SU-DHL-6 (cell line): ENCODE results near the gene WNT7A.

Experiments used
- H2AFZ ChIP-seq: fragments of 200-600 bp; sonication (generic); 2 replicates; pipeline ENCODE4 v1.6.1; 2014; ENCODE audit warnings: low read depth, mild to moderate bottlenecking, moderate library complexity, mixed read lengths, antibody characterized with exemption, low read length; ENCODE audit not compliant: severe bottlenecking
- H3F3A ChIP-seq: fragments of 200-600 bp; shearing (Covaris generic); 2 replicates; pipeline ENCODE4 v1.6.0; 2016; ENCODE audit warnings: antibody characterized with exemption, mild to moderate bottlenecking; ENCODE audit not compliant: insufficient read depth
- H3K27ac ChIP-seq: fragments of 200-600 bp; sonication (generic); 2 replicates; pipeline ENCODE4 v1.5.1; 2016; ENCODE audit warnings: low read depth, mild to moderate bottlenecking, low read length, moderate library complexity, mixed read lengths
- H3K27me3 ChIP-seq: fragments of 200-600 bp; sonication (generic), shearing (Covaris generic); 2 replicates; pipeline ENCODE4 v1.6.0; 2014; ENCODE audit warnings: mild to moderate bottlenecking, low read length
- H3K36me3 ChIP-seq: fragments of 200-600 bp; sonication (generic); 2 replicates; pipeline ENCODE4 v1.6.1; 2014; ENCODE audit warnings: mild to moderate bottlenecking, low read length, mixed read lengths
- H3K4me2 ChIP-seq: fragments of 300-600, 200-600 bp; shearing (Covaris generic), sonication (generic); 2 replicates; pipeline ENCODE4 v1.6.0; 2014; ENCODE audit warnings: low read length, low read depth, mild to moderate bottlenecking; ENCODE audit not compliant: poor library complexity, severe bottlenecking
- H3K4me3 ChIP-seq: fragments of 200-600 bp; sonication (generic); 2 replicates; pipeline ENCODE4 v1.5.1; 2014; ENCODE audit warnings: antibody characterized with exemption, low read length, mild to moderate bottlenecking, mixed read lengths; ENCODE audit not compliant: insufficient read depth, poor library complexity, severe bottlenecking
- H3K79me2 ChIP-seq: fragments of 200-600 bp; sonication (generic); 2 replicates; pipeline ENCODE4 v1.6.1; 2014; ENCODE audit warnings: mild to moderate bottlenecking, low read length, moderate library complexity; ENCODE audit not compliant: insufficient read depth
- H3K9ac ChIP-seq: fragments of 200-600 bp; sonication (generic); 2 replicates; pipeline ENCODE4 v1.7.0; 2014; ENCODE audit warnings: mild to moderate bottlenecking, low read length
- H3K9me2 ChIP-seq: fragments of 200-600 bp; sonication (generic); replicated peaks from 2 replicates; pipeline ENCODE4 v1.6.1; 2014; ENCODE audit warnings: low read length; ENCODE audit not compliant: insufficient read depth
- H3K9me3 ChIP-seq: fragments of 200-600 bp; sonication (generic); 2 replicates; pipeline ENCODE4 v1.6.1; 2014; ENCODE audit warnings: low read length, mixed read lengths; ENCODE audit not compliant: insufficient read depth
- H4K20me1 ChIP-seq: fragments of 200-600 bp; sonication (generic); 2 replicates; pipeline ENCODE4 v1.6.1; 2014; ENCODE audit warnings: low read depth, mild to moderate bottlenecking, antibody characterized with exemption, low read length, moderate library complexity, mixed read lengths
- CTCF ChIP-seq: fragments of 200-600 bp; sonication (generic); IDR thresholded peaks from one replicate; pipeline ENCODE4 v1.5.1; 2017; ENCODE audit warnings: antibody characterized with exemption, mild to moderate bottlenecking, low read length, moderate library complexity; ENCODE audit not compliant: insufficient read depth, poor library complexity, severe bottlenecking
- EZH2phosphoT487 ChIP-seq: fragments of 200-600 bp; sonication (generic), shearing (Covaris generic); conservative IDR thresholded peaks from 2 replicates; pipeline ENCODE4 v1.6.1; 2018; ENCODE audit warnings: mild to moderate bottlenecking, antibody characterized with exemption, low read length, moderate library complexity, mixed read lengths

WNT7A gene

DNA sequence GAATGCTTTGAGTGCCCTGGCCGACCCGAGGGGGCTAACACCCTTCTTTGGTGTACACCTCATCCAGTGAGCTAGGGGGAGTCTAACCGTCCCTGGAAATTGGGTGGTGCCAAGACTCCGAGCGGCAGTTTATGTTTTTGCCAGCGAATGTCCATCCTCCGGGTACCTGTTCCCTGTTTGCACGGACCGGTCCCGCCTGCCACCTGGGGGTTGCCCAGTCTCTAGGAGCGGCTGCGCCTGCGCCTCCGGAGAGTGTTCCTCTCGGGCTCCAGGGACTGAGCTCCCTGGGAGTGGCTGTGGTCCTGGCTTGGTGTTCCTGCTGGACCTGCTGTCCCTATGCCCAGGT, 913 bp upstream of the WNT7A start:
- no peaks in the 10 kb centered on the region for H3F3A ChIP-seq
- no peak overlapping the region for H3K4me3 ChIP-seq
- H3K9me2 ChIP-seq, result no peaks in the 10 kb centered on the region
- no peak overlapping the region for H2AFZ ChIP-seq
- H3K27ac ChIP-seq, result no peak overlapping the region
- H3K9me3 ChIP-seq, result no peaks in the 10 kb centered on the region
- no peaks in the 10 kb centered on the region for H4K20me1 ChIP-seq
- no peaks in the 10 kb centered on the region for H3K36me3 ChIP-seq
- H3K9ac ChIP-seq, result no peak overlapping the region
- TF ChIP-seq CTCF (no peak), EZH2phosphoT487 (no peak)
- no peaks in the 10 kb centered on the region for H3K27me3 ChIP-seq
- no peaks in the 10 kb centered on the region for H3K79me2 ChIP-seq
- H3K4me2 ChIP-seq, result no peak overlapping the region

DNA sequence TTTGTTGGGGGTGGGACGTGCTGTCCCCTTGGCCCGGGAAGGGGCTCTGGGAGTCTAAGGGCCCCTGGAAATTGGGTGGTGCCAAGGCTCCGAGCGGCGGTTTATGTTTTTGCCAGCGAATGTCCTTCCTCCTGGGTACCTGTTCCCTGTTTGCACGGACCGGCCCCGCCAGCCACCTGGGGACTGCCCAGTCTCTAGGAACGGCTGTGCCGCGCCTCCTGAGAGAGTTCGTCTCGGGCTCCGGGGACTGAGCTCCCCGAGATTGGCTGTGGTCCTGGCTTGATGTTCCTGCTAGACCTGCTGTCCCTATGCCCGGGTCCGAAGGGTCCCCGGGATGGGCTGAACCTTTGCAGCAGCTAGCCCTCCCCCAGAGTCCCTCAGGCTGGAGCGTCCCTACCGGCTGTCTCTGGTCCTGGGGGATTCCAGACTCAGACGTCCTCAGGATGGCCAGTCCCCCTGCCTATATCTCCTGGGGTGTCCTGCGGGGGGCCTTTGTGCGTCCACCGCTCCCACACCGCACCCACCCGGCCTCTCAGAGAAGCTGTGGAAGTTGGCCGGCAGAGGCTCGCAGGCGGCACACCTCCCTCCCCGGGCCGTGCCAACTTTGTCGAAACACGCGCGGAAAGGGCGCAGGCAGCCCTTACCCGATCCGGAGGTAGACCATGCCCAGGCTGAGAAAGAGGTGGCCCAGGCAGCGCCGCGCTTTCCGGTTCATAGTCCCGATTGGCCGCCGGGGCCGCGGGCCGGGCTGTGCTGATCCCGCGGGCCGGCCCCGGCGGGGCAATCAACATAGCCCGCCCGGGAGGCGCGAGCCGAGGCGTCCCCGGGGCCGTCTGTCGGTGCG, 547 bp downstream of the WNT7A start:
- no peaks in the 10 kb centered on the region for H3K79me2 ChIP-seq
- no peaks in the 10 kb centered on the region for H4K20me1 ChIP-seq
- H3K27me3 ChIP-seq, result no peaks in the 10 kb centered on the region
- H3K4me3 ChIP-seq, result no peak overlapping the region
- no peak overlapping the region for H3K27ac ChIP-seq
- no peaks in the 10 kb centered on the region for H3K9me2 ChIP-seq
- H3K36me3 ChIP-seq, result no peaks in the 10 kb centered on the region
- no peak overlapping the region for H3K9ac ChIP-seq
- TF ChIP-seq CTCF, result no peak
- H3K4me2 ChIP-seq, result no peak overlapping the region
- H2AFZ ChIP-seq, result no peak overlapping the region
- H3K9me3 ChIP-seq, result no peaks in the 10 kb centered on the region
- no peaks in the 10 kb centered on the region for H3F3A ChIP-seq

GRCh38 chr3:13878281-13879101, 1.4 kb downstream of the WNT7A start:
- Histone ChIP-seq H4K20me1 (no peaks in the 10 kb centered on the region), H3K36me3 (no peaks in the 10 kb centered on the region), H3K27me3 (no peaks in the 10 kb centered on the region), H3K4me2 (no peak overlapping the region), H3K9me3 (no peaks in the 10 kb centered on the region), H3K9ac (no peak overlapping the region), H3F3A (no peaks in the 10 kb centered on the region), H3K27ac (no peak overlapping the region), H3K4me3 (no peak overlapping the region), H3K9me2 (no peaks in the 10 kb centered on the region), H2AFZ (no peak overlapping the region), H3K79me2 (no peaks in the 10 kb centered on the region)
- TF ChIP-seq CTCF (no peak), EZH2phosphoT487 (no peak)
